ENCODE measurements around the gene FOLR2.
"Not testable (repeated sequence)": the region's sequence is repeated elsewhere in the genome, so short reads cannot be mapped to it uniquely, and the experiment has no call there.

FOLR2 gene

DNA sequence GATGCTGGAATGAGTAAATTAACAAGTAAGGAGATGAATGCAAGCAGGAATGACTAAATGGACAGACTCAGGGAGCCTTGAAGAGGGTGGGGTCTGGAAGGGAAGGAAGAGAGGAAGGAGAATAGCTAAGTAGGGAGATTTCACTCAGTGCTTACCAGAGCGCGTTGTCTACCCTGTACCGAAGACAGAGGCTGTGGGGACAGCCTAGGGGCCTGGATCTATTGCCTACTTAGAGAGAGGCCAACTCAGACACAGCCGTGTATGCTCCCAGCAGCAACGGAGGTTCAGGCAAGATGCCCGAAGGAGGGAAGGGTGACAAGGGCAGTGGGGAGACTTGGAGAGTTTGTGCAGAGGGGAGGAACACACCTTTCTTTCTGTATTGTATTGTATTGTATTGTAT is at the start of gene FOLR2:
Gene FOLR2 (plus strand): TSS at position 157 of the 400 bp plus-strand sequence. CDS start 1,791 bp downstream, outside the sequence.
- no peak for DNase-seq (ENCODE audit: low spot score)

DNA sequence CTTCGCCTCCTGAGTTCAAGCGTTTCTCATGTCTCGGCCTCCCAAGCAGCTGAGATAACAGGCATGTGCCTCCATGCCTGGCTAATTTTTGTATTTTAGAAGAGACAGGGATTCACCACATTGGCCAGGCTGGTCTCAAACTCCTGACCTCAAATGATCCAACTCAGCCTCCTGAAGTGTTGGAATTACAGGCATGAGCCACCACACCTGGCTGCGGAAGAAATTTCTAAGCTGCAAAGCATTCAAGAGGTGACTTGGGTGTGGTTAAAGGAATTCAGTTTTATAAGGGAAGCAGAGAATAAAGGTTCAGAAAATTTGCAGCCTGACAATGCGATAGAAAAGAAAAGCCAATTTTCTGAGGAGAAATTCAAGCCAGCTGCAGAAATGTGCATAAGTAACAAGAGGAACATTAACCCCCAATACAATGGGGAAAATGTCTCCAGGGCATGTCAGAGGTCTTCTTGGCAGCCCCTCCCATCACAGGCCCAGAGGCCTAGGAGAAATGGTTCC is 47.5 kb upstream of the FOLR2 start:
- DNase-seq (ENCODE audit: low spot score), result not testable (repeated sequence)

DNA sequence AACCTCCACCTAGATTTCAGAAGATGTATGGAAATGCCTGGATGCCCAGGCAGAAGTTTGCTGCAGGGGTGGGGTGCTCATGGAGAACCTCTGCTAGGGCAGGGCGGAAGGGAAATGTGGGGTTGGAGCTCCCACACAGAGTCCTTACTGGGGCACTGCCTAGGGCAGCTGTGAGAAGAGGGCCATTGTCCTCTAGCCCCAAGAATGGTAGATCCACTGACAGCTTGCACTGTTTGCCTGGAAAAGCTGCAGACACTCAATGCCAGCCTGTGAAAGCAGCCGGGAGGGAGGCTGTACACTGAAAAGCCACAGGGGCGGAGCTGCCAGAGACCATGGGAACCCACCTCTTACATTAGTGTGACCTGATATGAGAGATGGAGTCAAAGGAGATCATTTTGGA is 46.8 kb upstream of the FOLR2 start:
- not testable (repeated sequence) for DNase-seq (ENCODE audit: low spot score)

DNA sequence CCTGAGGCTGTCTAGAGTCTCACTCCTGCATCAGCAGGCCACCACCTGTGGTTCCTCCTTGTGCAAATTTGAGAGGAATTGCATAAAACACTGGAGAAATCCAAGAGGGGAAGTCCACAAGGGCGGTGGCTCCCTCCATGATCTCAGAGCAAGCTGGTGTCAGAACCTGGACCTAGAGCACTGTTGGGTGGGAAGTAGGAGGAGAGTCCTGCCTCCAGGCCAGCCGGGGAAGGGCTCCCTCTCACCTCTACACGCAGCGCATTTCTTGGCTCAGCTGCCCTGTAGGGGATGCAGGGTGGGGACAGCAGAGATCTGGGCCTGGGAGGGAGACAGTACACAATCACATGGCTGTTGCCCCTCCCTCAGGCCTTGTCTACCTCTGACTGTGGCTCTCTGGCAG is 44.6 kb upstream of the FOLR2 start:
- DNase-seq (ENCODE audit: low spot score), result not testable (repeated sequence)

DNA sequence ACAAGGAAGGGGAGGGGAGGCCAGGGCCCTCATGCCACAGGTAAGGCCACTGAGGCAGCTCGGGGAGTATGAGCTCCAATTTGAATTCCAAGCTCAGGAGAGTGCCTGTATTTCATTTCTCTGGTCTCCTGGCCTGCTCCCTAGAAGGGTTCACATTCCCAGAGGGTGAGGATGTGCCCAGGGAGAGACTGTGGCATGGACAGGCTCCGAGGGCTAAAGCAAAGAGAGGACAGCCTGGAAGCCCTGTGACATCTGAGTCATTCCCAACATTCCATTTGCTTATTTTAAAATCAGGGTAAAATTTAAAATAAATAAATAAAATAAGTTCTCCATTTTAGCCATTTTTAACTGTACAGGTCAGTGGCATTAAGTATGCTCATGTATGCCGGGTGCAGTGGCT is 43.3 kb upstream of the FOLR2 start:
- DNase-seq (ENCODE audit: low spot score), result no peak

DNA sequence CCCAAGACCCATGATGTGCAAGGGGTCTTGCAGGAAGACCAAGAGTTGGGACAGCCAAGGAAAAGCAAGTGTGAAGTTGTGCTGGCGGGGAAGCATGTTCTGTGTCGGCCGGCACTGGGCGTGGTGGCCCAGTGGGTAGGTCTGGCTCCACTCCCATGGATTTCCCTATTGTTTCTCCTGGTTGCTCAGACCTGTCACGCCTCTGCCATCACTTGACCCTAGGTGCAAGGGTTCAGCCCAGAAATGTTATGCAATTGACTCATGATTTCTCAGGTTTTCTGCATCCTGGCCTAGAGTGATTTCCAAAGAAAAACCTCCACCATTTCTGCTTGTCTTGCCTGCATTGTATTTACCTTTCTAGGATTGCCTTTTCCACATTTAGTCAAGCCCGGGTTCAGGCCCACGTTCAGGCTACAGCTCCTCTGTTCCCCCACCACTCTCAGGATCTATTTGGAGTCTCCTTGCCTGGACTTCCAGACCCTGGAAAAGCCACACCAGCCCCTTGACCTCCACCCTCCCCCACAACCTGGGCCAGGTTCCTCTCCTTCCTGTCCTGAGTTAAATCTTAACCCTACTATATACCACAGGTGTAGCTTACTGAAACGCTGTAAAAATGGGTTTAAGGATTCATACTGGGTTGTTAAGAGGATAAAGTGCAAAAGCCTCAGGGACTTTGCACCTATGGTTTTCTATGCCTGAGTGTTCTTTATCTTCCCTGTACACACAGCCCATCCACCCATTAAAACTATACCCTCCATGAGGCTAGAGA is 42.1 kb upstream of the FOLR2 start:
- no peak for DNase-seq (ENCODE audit: low spot score)

DNA sequence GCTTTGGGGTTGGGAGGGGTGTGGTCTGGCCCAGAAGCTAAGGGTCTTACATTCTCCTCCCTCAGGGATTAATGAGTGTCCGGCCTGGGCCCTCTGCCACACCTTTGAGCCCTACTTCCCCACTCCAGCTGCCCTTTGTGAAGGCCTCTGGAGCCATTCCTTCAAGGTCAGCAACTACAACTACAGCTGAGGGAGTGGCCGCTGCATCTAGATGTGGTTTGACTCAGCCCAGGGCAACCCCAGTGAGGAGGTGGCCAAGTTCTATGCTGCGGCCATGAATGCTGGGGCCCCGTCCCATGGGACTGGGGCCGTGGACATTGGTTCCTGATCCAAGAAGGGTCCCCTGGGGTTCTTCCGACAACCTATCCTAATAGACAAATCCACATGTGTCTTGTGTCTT is 38.9 kb upstream of the FOLR2 start:
- DNase-seq (ENCODE audit: low spot score), result no peak

DNA sequence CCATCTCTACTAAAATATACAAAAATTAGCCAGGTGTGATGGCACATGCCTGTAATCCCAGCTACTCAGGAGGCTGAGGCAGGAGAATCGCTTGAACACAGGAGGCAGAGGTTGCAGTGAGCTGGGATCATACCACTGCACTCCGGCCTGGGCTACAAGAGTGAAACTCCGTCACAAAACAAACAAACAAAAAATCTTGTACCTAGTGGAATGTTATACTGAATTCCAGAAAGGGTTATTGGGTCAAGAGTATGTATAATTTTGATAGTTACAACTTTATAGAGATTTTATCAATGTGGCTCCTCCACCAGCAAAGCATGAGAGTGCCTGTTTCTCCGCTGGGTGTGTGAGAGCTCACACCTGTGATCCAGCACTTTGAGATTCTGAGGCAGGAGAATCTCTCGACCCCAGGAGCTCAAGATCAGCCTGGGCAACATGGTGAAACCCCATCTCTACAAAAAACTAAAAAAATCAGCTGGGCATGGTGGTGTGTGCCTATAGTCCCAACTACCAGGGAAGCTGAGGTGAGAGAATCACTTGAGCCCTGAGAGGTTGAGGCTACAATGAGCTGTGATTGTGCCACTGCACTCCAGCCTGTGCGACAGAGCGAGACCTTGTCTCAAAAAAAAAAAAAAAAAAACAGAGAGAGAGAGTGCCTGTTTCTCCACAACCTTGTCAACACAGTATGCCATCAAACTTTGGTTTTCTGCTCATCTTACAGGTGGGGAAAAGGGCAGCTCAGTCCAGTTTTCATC is 37.4 kb upstream of the FOLR2 start:
- DNase-seq (ENCODE audit: low spot score), result no peak

DNA sequence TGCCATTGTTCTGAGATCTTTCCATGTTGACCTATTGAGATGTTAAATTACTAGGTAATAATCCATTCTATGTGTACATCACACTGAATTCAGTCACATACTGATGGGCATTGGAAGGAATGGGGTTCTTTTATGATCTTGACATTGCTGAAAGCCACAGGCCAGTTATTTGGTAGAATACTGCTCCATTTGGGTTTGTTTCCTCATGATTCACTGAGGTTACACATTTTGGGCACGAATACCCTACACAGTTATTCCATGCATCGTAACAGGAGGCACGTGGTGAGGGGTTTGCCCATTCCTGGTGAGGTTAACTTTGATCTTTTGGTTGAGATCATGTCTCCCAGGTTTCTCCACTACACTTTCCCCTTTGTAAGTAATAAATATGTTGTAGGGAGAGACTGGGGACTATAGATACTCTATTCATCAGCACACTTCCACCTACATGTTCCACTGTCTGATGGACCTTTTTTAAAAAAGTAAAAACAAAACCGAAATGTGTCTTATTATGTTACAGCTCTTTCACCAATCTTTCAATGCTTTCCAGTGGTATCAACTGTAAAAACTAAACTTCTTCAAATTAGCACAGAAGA is 36.7 kb upstream of the FOLR2 start:
- DNase-seq (ENCODE audit: low spot score), result no peak

DNA sequence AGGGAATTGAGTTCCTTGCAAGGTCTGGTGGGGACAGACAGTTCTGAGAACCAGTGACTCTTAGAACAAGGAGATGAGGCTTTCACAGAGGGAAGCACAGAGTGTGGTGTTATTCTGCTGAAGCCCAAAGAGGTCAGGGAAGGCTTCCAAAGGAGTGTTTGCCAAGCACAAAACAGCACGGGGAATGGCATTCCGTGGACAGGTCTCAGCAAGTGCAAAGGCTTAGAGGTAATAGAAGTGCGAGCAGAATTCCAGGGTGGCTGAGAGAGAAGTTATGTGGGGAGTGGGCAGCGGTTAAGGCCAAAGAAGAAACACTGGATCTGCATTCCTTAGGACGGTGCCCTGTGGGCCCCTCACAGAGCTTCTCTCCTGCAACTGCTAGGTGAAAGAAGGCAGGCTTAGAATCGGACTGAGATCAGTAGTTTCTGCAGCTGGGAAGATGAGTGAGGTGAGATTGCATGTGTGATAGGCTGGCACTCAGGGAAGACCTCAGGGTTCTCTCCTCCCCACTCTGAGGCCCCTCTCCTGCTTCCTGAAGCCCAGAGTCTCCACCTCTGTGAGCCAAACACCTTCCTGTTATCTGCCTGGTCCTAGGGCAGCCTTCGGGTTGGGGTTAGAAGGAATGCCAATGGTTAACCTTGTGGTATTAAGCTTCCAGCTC is 35.6 kb upstream of the FOLR2 start:
- DNase-seq (ENCODE audit: low spot score), result not testable (repeated sequence)

DNA sequence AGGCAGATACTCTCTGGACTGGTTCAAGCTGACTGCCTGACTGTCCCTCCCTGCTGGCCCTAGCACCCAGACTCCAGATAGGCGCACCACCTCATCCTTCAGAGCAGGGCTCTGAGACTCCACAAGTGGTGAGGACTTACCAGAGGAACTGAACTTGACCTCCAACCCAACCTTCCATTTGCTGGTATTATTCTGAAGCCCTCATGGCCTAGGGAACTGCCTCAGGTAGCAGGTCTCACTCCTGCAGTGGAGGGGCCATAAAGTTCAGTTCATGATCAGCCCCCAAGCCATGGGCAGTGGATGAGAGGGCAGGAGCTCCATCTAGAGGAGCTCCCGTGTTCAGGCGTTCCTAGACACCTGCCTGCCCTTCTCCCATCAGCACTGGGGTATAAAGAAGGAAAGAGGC is 35.0 kb upstream of the FOLR2 start:
- DNase-seq (ENCODE audit: low spot score), result not testable (repeated sequence)

DNA sequence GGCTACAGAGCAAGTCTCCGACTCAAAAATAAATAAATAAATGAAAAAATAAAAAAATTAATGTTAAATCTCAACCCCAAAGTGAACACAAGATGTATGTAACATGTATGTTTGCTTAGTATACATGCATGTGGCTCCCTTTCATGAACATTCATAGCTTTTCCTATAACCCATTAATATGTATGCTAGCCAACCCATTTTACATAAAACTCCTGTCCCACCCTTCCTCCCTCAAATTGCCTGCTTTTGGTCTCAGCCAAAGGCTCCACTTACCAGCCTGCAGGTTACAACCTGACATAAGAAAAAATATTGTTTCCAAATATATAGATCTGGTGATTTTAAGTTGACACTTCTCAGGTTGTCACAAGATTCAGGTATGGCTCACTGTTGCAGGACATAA is 28.3 kb upstream of the FOLR2 start:
- DNase-seq (ENCODE audit: low spot score), result no peak

DNA sequence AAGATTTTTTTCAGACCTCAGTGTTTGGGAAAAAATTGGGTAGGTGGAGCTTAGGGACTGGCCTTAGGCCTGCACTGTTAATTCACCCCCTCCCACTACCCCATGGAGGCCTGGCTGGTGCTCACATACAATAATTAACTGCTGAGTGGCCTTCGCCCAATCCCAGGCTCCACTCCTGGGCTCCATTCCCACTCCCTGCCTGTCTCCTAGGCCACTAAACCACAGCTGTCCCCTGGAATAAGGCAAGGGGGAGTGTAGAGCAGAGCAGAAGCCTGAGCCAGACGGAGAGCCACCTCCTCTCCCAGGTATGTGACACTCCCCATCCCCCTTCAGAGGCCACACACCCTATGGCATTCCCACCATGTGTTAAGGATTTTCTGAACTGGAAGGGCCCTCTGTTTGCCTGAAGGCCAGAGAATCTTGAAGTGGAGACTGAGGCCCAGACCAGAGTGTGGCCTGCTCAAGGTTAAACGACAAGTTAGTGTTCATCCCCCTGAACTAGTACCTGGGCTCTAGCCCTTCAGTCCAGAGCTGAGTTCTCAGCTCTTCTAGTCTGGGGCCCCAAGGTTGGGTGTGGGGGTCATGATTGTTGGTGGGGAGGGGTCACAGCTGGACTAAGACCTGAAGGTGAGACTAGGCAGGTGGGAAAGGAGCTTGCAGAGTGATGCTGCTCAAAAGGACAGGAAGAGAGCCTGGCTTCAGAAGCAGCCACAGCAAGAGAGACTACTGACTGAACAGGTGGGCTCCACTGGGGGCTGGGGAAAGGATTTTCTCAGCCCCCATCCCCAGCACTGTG is 26.9 kb upstream of the FOLR2 start:
- no peak for DNase-seq (ENCODE audit: low spot score)

DNA sequence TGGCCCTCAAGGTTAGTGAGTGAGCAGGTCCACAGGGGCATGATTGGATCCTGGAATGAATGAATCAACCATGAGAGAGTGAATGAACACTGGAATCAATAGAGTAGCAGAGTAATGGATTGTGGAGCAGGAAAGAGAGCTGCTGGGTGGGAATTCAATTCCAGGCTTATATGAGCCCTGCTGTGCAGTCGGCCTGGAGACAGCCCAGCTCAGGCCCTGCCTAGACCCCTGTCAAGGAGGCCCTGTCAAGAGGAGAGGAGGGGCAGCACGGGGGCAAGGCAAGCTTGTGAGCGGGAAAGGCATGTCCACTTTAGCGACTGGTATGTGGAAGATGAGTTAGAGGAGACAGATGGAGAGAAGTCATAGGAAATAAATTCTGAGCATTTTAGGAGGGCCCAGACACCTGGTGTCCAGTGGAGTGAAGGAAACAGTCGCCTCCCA is 25.9 kb upstream of the FOLR2 start:
- no peak for DNase-seq (ENCODE audit: low spot score)

DNA sequence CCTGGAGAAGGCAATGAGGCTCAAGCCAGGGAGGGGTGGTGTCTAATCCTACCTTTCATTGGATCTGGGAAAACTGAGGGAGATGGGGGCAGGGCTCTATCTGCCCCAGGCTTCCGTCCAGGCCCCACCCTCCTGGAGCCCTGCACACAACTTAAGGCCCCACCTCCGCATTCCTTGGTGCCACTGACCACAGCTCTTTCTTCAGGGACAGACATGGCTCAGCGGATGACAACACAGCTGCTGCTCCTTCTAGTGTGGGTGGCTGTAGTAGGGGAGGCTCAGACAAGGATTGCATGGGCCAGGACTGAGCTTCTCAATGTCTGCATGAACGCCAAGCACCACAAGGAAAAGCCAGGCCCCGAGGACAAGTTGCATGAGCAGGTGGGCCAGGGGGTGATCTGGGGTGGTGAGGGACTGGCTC is 24.6 kb upstream of the FOLR2 start, which contains the start of gene FOLR1:
Gene FOLR1 (plus strand): TSS at position 180 of the 421 bp plus-strand sequence. CDS start 34 bp downstream, at position 214.
- no peak for DNase-seq (ENCODE audit: low spot score)

DNA sequence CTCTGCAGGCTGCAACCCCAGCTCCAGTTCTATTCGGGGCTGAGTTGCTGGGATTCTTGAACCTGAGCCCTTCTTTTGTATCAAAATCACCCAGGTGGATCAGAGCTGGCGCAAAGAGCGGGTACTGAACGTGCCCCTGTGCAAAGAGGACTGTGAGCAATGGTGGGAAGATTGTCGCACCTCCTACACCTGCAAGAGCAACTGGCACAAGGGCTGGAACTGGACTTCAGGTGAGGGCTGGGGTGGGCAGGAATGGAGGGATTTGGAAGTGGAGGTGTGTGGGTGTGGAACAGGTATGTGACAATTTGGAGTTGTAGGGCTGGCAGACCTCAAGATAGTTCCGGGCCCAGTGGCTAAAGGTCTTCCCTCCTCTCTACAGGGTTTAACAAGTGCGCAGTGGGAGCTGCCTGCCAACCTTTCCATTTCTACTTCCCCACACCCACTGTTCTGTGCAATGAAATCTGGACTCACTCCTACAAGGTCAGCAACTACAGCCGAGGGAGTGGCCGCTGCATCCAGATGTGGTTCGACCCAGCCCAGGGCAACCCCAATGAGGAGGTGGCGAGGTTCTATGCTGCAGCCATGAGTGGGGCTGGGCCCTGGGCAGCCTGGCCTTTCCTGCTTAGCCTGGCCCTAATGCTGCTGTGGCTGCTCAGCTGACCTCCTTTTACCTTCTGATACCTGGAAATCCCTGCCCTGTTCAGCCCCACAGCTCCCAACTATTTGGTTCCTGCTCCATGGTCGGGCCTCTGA is 20.9 kb upstream of the FOLR2 start:
- DNase-seq (ENCODE audit: low spot score), result no peak

DNA sequence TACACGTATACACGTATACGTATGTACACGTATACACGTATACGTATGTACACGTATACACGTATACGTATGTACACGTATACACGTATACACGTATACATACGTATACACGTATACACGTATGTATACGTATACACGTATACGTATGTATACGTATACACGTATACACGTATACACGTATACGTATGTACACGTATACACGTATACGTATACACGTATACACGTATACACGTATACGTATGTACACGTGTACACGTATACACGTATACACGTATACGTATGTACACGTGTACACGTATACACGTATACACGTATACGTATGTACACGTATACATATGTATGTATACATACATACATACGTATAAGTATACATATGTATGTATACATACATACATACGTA is 15.1 kb upstream of the FOLR2 start:
- not testable (repeated sequence) for DNase-seq (ENCODE audit: low spot score)

DNA sequence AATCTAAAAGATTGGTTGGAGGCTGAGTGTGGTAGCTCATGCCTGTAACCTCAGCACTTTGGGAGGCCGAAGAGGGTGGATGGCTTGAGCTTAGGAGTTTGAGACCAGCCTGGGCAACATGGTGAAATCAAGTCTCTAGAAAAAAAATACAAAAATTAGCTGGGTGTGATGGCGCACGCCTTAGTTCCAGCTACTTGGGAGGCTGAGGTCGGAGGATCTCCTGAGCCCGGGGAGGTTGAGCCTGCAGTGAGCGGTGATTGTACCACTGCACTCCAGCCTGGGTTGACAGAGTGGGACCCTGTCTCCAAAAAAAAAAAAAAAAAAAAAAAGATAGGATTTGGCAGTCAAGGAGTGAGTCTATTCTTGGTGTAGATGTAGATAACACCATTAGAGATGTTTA is 14.0 kb upstream of the FOLR2 start:
- no peak for DNase-seq (ENCODE audit: low spot score)

DNA sequence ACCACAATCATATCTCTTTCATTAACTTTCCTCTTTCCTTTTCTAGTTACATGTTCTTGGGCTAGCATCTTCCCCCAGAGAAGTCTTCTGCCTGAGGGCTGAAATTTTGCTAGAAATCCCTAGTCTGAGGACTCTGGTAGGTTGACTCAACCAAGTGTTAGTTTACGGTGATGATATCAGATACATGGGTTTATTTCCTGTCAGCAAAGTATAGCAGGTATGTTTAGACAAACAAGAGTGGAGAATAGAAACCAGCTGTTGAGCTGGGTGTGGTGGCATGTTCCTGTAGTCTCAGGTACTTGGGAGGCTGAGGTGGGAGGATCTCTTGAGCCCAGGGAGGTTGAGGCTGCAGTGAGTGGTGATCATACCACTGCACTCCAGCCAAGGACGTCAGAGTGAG is 13.4 kb upstream of the FOLR2 start:
- no peak for DNase-seq (ENCODE audit: low spot score)

DNA sequence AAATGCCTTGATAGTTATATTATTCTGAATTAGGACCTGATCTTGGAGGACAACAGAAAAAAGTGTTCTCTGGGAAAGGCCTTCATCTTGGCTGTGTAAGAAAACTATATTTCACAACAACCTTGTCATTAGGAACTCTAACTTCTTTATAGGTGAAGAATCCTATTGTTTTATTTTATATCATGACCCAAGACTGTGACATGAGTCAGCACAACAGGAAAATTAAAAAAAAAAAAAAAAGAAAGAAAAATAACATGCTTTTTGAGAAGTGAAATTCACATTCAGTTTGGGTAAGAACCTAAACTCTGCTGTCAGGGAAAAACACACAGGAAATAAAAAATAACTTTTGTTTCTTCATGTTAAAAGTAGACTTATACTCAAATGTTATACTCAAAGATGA is 11.7 kb upstream of the FOLR2 start:
- DNase-seq (ENCODE audit: low spot score), result no peak

DNA sequence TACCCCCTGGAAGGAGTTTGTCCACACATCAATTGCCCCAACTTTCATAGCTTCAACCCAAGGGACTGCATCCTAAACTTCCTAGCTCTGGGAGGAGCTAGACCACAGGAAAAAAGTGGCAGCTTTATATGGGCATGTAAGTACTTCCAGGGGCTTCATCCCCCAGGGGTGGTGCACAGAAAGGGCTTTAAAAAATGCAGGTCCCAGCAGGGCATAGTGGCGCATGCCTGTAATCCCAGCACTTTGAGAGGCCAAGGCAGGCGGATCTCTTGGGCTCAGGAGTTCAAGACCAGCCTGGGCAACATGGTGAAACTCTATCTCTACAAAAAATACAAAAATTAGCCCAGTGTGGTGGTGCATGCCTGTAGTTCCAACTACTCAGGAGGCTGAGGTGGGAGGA is 9.8 kb upstream of the FOLR2 start:
- not testable (repeated sequence) for DNase-seq (ENCODE audit: low spot score)

All from RKO (cell line).